HL-60 (cell line): ENCODE results near the gene PCSK1.

Source experiments
- DNase-seq, 2 experiments: peaks; one replicate each; pipeline ENCODE4 v3.0.0-alpha.2; 2010 to 2020; ENCODE audit warnings: low read depth in 1 of 2, low spot score in 1 of 2
- H3K27ac ChIP-seq: fragments of 250-450 bp; sonication (Bioruptor Pico); replicated peaks from 2 replicates; pipeline ENCODE4 v1.5.1; 2020; ENCODE audit warnings: mild to moderate bottlenecking, moderate library complexity
- H3K27me3 ChIP-seq: fragments of 250-450 bp; sonication (Bioruptor Pico); 2 replicates; pipeline ENCODE4 v1.5.1; 2021; ENCODE audit warnings: mild to moderate bottlenecking, moderate library complexity; ENCODE audit not compliant: insufficient read depth, poor library complexity, severe bottlenecking
- H3K4me3 ChIP-seq: replicated peaks from 2 replicates; pipeline ENCODE4 v1.5.1; 2011; ENCODE audit warnings: mild to moderate bottlenecking, control low read depth, low read length; ENCODE audit not compliant: insufficient read depth
- GABPA ChIP-seq: IDR thresholded peaks from 2 replicates; pipeline ENCODE4 v1.6.1; 2012; ENCODE audit warnings: low read depth
- POLR2AphosphoS5 ChIP-seq: IDR thresholded peaks from 2 replicates; pipeline ENCODE4 v1.6.1; 2012; ENCODE audit warnings: low read depth
- SPI1 ChIP-seq: IDR thresholded peaks from 2 replicates; pipeline ENCODE4 v1.6.1; 2012; ENCODE audit warnings: low read depth, mild to moderate bottlenecking, borderline replicate concordance
- TF ChIP-seq, protein P1 (sequence below): IDR thresholded peaks from 2 replicates; pipeline ENCODE4 v1.6.1; 2012; ENCODE audit warnings: low read depth; ENCODE audit not compliant: insufficient replicate concordance
- TF ChIP-seq, protein P2 (sequence below): IDR thresholded peaks from one replicate; pipeline ENCODE4 v1.5.1; 2011; ENCODE audit warnings: low read length, control low read depth, inconsistent platforms; ENCODE audit not compliant: insufficient read depth

The PCSK1 gene

DNA sequence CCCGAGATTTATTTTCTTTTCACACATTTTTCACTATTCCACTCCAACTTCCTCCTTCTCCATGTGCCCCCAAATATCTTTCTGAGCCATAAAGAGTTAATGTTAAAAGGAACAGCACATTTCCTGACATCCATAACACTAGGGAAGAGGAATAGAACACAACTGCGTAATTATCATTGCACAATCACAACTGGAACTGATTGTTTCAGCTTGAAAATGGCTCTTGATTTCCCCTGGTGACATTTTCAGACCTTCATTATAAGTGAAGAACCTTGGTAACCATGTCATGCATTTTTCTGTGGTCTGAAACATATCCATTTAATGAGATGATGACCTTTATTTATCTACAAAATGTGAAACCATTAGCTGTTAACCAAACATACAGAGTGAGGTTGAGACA, 82.4 kb downstream of the PCSK1 start:
- no peak for TF ChIP-seq POLR2AphosphoS5
- H3K27ac ChIP-seq: no peak overlapping the region
- no peak for DNase-seq
- H3K4me3 ChIP-seq: no peak overlapping the region
- H3K27me3 ChIP-seq: no peaks in the 10 kb centered on the region

DNA sequence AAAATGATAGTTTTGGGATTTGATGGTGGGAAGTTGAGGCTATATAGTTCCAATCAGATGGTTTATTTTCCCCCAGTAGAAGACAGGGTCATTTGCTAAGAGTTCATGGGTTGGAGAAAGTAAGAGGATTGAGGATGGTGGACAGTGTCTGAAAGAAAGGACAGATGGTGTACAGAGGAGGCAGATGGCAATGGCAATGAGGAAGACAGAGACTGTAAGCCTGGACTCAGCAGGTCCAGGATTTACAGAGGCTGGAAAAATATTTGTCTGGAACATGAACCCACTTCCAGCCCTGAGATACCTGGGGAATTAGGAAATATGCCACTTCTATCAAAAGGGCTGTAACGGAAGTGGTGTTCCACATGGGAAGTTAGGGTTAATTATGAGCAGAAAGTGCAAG, 84.5 kb downstream of the PCSK1 start:
- TF ChIP-seq GABPA (no peak), SPI1 (no peak), POLR2AphosphoS5 (no peak)
- TF ChIP-seq, protein P1, sequence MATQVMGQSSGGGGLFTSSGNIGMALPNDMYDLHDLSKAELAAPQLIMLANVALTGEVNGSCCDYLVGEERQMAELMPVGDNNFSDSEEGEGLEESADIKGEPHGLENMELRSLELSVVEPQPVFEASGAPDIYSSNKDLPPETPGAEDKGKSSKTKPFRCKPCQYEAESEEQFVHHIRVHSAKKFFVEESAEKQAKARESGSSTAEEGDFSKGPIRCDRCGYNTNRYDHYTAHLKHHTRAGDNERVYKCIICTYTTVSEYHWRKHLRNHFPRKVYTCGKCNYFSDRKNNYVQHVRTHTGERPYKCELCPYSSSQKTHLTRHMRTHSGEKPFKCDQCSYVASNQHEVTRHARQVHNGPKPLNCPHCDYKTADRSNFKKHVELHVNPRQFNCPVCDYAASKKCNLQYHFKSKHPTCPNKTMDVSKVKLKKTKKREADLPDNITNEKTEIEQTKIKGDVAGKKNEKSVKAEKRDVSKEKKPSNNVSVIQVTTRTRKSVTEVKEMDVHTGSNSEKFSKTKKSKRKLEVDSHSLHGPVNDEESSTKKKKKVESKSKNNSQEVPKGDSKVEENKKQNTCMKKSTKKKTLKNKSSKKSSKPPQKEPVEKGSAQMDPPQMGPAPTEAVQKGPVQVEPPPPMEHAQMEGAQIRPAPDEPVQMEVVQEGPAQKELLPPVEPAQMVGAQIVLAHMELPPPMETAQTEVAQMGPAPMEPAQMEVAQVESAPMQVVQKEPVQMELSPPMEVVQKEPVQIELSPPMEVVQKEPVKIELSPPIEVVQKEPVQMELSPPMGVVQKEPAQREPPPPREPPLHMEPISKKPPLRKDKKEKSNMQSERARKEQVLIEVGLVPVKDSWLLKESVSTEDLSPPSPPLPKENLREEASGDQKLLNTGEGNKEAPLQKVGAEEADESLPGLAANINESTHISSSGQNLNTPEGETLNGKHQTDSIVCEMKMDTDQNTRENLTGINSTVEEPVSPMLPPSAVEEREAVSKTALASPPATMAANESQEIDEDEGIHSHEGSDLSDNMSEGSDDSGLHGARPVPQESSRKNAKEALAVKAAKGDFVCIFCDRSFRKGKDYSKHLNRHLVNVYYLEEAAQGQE: no peak
- TF ChIP-seq, protein P2, sequence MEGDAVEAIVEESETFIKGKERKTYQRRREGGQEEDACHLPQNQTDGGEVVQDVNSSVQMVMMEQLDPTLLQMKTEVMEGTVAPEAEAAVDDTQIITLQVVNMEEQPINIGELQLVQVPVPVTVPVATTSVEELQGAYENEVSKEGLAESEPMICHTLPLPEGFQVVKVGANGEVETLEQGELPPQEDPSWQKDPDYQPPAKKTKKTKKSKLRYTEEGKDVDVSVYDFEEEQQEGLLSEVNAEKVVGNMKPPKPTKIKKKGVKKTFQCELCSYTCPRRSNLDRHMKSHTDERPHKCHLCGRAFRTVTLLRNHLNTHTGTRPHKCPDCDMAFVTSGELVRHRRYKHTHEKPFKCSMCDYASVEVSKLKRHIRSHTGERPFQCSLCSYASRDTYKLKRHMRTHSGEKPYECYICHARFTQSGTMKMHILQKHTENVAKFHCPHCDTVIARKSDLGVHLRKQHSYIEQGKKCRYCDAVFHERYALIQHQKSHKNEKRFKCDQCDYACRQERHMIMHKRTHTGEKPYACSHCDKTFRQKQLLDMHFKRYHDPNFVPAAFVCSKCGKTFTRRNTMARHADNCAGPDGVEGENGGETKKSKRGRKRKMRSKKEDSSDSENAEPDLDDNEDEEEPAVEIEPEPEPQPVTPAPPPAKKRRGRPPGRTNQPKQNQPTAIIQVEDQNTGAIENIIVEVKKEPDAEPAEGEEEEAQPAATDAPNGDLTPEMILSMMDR: no peak
- Histone ChIP-seq H3K4me3 (no peak overlapping the region), H3K27ac (no peak overlapping the region), H3K27me3 (no peaks in the 10 kb centered on the region)
- no peak for DNase-seq

DNA sequence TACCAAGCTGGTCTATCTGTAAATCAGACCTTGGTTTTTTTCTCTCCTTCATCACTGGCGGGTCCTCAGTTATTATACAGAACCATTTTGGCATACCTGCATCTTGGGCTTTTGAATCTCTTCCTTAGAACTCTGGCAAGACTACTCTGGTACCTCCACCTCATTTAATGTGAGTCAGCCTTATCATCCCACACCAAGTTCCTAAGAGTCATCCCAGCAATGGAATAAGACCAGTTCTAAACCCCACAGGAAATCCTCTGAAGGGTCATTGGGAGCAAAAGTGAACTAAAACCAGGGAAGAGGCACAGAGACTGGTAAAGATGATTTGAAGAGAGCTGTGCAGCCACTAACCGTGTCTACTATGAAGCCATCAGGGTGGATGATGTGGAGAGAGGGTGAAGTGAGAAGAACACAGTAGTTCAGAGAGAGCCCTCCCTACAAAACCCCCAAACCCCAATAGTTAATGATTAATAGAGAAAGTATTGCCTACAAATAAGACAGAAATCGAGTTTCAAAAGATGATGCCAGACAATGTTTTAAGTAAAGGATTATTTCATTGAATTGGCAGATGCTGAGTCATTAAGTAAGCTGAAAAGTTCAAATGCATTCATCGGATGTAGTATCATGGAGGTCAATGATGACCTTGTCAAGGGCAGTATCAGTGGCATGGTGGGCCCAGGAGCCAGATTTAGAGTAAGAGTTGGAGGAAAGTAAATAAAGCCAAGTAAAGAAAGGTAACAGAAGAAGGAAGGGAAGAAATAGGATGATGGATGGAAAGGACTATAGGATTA, 85.4 kb downstream of the PCSK1 start:
- TF ChIP-seq, protein P1: no peak
- TF ChIP-seq POLR2AphosphoS5: no peak
- no peak for TF ChIP-seq SPI1
- TF ChIP-seq, protein P2: no peak
- no peak for TF ChIP-seq GABPA
- no peaks in the 10 kb centered on the region for H3K27me3 ChIP-seq
- no peak overlapping the region for H3K4me3 ChIP-seq
- H3K27ac ChIP-seq: no peak overlapping the region
- no peak for DNase-seq

DNA sequence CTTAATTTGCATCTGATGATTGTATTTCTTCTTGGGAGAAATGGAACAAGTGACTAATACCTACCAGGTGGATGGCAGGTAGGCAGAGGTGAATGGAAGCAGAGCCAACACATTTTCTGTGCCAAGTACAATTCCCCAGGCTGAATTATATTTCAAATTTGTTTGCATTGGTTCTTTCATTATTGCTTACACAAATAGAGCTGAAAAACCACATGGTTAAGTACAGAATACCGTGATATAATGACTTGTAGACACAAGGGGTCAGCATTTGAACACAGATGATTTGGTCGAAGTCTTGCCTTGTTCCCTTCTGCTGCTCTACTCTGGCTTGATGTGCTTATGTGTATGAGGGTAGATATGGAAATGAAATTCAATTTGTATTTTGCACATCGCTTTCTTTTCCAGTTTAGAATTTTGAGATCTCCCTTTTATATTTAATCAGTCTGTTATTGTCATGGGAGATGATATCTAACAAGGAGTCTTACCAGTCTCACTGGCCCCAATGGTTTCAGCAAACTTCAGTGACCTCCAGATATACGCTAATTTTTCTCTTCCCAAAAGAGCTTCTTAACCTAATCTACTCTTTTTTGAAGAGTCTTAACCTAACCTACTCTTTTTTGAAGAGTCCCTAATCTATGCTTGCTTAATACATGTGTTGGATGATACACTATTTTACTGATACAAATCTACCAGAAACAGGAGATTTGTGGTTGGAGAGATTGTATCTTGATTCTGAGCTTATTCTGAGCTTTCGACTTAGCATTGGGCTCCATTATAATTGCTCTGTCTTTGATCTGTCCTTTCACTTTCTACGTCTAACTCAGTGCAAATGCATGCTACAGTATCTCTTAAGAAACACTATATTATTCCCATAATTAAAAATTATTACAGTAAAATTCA, 88.1 kb downstream of the PCSK1 start:
- H3K4me3 ChIP-seq: no peak overlapping the region
- no peaks in the 10 kb centered on the region for H3K27me3 ChIP-seq
- peak in 1 of 2 experiments; percentile 7 for DNase-seq
- TF ChIP-seq, protein P1: no peak
- H3K27ac ChIP-seq: no peak overlapping the region
